ENCODE data around the gene PLCG2. TPM values are rescaled to one million over a fixed set of nuclear protein-coding genes. Genes with fewer than 3 reads are reported as not detected.

Gene PLCG2
- total and polyA plus RNA-seq, 3 donors from 2014 or later, result 6.8 to 11.3 (median 8.0) TPM

DNA sequence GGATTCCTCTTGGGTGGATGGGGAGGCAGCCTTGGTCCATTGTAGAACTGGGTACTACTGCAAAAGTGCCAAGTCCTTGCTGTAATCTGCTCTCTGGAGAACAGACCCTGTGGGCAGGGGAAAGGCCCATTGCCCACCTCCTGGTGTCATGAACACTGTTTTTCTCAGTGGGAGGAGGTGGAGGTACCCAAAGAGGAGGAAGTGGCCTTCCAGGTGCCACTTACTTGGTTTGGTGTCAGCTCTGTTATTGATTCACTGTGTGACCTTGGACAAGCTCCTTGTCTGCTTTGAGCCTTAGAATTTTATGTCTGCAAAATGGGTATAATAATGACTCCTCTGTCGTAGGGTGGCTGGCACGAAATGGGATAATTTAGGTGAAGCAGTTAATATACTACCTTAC is 55.8 kb downstream of the PLCG2 start:
- intact Hi-C loops (cut with DNase I; ENCODE audit: low total_unique reads), result no loop called here
- Histone ChIP-seq H3K27me3 (no peaks in the 10 kb centered on the region), H3K36me3 (ENCODE audit: low read depth, missing control alignments) (no peaks in the 10 kb centered on the region), H3K9me3 (no peaks in the 10 kb centered on the region), H3K4me3 (no peak overlapping the region), H3K27ac (no peak overlapping the region), H3K4me1 (no peaks in the 10 kb centered on the region)
- WGBS, 2 donors, result 89 to 92% methylated on average over 2 of the region's 2 CpGs
- no peak for DNase-seq
- TF ChIP-seq CTCF (IDR thresholded peaks at IDR 0.05), result no peak
- TF ChIP-seq POLR2A (IDR thresholded peaks at IDR 0.05), result no peak

DNA sequence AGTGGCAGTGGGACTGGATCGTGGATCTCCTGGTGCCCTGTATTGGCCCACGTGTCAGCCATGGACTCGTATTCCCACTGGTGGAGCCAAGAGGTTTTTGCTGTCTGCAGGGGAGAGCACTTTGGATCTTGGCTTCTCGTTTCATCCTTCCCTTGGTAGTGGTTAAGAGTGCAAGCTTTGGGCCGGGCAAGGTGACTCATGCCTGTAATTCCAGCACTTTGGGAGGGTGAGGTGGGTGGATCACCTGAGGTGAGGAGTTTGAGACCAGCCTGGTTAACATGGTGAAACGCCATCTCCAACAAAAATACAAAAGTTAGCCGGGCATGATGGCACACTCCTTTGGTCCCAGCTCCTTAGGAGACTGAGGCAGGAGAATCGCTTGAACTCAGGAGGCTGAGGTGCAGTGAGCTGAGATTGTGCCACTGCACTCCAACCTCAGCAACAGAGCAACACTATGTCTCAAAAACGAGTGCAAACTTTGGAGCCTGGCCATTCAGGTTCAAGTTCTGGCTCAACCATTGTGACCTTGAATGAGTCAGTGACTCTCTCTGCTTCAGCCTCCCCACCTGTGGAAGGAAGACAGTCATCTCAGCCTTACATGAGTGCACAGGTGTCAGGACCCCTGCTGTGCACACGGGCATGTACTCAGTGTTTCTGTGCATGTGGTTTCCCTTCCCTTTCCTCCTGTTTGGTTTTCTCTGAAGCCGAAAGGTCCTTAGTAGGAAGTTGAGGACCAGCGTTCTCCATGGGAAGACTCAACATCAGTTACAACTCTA is 57.4 kb downstream of the PLCG2 start:
- no peaks in the 10 kb centered on the region for H3K4me1 ChIP-seq
- WGBS, 2 donors, result 80 to 85% methylated on average over 12 of the region's 12 CpGs
- no peak overlapping the region for H3K27ac ChIP-seq
- TF ChIP-seq CTCF (IDR thresholded peaks at IDR 0.05), result no peak
- no peak for TF ChIP-seq POLR2A (IDR thresholded peaks at IDR 0.05)
- intact Hi-C loops (cut with DNase I; ENCODE audit: low total_unique reads), result no loop called here
- H3K9me3 ChIP-seq, result no peaks in the 10 kb centered on the region
- H3K4me3 ChIP-seq, result no peak overlapping the region
- H3K36me3 ChIP-seq (ENCODE audit: low read depth, missing control alignments), result no peaks in the 10 kb centered on the region
- no peak for DNase-seq
- H3K27me3 ChIP-seq, result no peaks in the 10 kb centered on the region

GRCh38 chr16:81837312-81837751 is 58.2 kb downstream of the PLCG2 start:
- no peaks in the 10 kb centered on the region for H3K4me1 ChIP-seq
- intact Hi-C loops (cut with DNase I; ENCODE audit: low total_unique reads), result no loop called here
- no peak overlapping the region for H3K4me3 ChIP-seq
- DNase-seq, result no peak
- no peaks in the 10 kb centered on the region for H3K9me3 ChIP-seq
- no peaks in the 10 kb centered on the region for H3K27me3 ChIP-seq
- H3K27ac ChIP-seq, result no peak overlapping the region
- no peaks in the 10 kb centered on the region for H3K36me3 ChIP-seq (ENCODE audit: low read depth, missing control alignments)
- 72% methylated on average over 9 of the region's 9 CpGs for WGBS, 2 donors
- TF ChIP-seq CTCF (IDR thresholded peaks at IDR 0.05) (no peak), POLR2A (IDR thresholded peaks at IDR 0.05) (no peak)

DNA sequence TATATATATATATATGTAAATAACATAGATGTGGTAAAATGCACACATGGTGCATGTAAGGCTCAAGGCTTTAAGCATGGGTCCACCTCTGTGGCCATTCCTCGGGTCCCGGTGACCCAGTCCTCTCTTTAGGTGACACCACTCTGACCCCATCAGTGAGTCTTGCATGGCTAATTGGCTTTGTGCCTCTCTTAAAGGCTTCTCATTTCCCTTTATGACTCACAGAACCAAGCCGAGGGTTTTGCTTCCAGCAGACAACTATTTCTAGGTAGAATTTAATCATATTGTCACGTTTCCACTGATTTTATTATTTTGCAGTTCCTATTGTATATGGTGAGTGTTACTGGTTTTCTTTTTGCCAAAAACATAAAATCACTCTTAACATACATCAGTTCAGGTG is 59.7 kb downstream of the PLCG2 start:
- Histone ChIP-seq H3K27ac (no peak overlapping the region), H3K36me3 (ENCODE audit: low read depth, missing control alignments) (no peaks in the 10 kb centered on the region), H3K9me3 (no peaks in the 10 kb centered on the region), H3K4me3 (no peak overlapping the region), H3K4me1 (no peaks in the 10 kb centered on the region), H3K27me3 (no peaks in the 10 kb centered on the region)
- 53 to 54% methylated on average over 4 of the region's 4 CpGs for WGBS, 2 donors
- no peak for TF ChIP-seq CTCF (IDR thresholded peaks at IDR 0.05)
- TF ChIP-seq POLR2A (IDR thresholded peaks at IDR 0.05), result no peak
- no peak for DNase-seq
- intact Hi-C loops (cut with DNase I; ENCODE audit: low total_unique reads), result no loop called here

GRCh38 chr16:81841722-81842121 is 62.6 kb downstream of the PLCG2 start:
- H3K27ac ChIP-seq, result no peak overlapping the region
- TF ChIP-seq POLR2A (IDR thresholded peaks at IDR 0.05) (no peak), CTCF (IDR thresholded peaks at IDR 0.05) (no peak)
- no peak overlapping the region for H3K4me3 ChIP-seq
- no peaks in the 10 kb centered on the region for H3K4me1 ChIP-seq
- no peaks in the 10 kb centered on the region for H3K9me3 ChIP-seq
- H3K36me3 ChIP-seq (ENCODE audit: low read depth, missing control alignments), result no peaks in the 10 kb centered on the region
- WGBS, 2 donors, result 64 to 73% methylated on average over 7 of the region's 7 CpGs
- no peaks in the 10 kb centered on the region for H3K27me3 ChIP-seq
- DNase-seq, result no peak
- intact Hi-C loops (cut with DNase I; ENCODE audit: low total_unique reads), result no loop called here
